Frontal cortex (tissue), 4 donors: ENCODE results near the gene RPL18A. TPM values are rescaled to one million over a fixed set of nuclear protein-coding genes. Genes with fewer than 3 reads are reported as not detected.

Experiments
- DNase-seq, 2 donors: peaks; one replicate each; pipeline ENCODE4 v3.0.0; 2012; ENCODE audit warnings: low spot score in 2 of 2
- FAIRE-seq: peaks from 2 replicates; lab custom pipeline; 2012; peaks lifted over from hg19 to GRCh38; lab: Jason Lieb, UNC
- total RNA-seq: library from RNA; depleted of rRNA; stranded (reverse); fragments of >200 nt; gene quantifications from one replicate; pipeline ENCODE4 v1.2.3, GENCODE V29; 2014
- donor health status: control.
- donor health status: control.
- donor health status: control.

Gene RPL18A
- total RNA-seq = 937 TPM

- FAIRE-seq = peak; percentile 92
These were observed at the start of gene RPL18A for GRCh38 chr19:17859533-17860330. RPL18A (plus strand) TSS chr19:17859910; CDS start chr19:17859957, 47 bp downstream.

GRCh38 chr19:17811103-17811502 is 48.6 kb upstream of the RPL18A start:
- FAIRE-seq (no peak), DNase-seq (no peak)

More at GRCh38 chr19:17859533-17860330, at the start of gene RPL18A:
- peak; percentile 97 to 98 for DNase-seq

GRCh38 chr19:17811681-17812080 is 48.0 kb upstream of the RPL18A start:
- FAIRE-seq = no peak
- DNase-seq = no peak

- FAIRE-seq (no peak), DNase-seq (no peak)
These were observed 47.6 kb upstream of the RPL18A start for GRCh38 chr19:17812099-17812498.

- FAIRE-seq = no peak
These were observed 41.9 kb upstream of the RPL18A start for GRCh38 chr19:17817668-17818363.

GRCh38 chr19:17821190-17821589 is 38.5 kb upstream of the RPL18A start, which contains the start of gene INSL3:
INSL3 (minus strand) TSS chr19:17821519; CDS start chr19:17821506, 13 bp downstream.
- no peak for DNase-seq
- FAIRE-seq = no peak

More at GRCh38 chr19:17817668-17818363, 41.9 kb upstream of the RPL18A start:
- no peak for DNase-seq

- FAIRE-seq (no peak), DNase-seq (no peak)
These were observed 35.4 kb upstream of the RPL18A start for GRCh38 chr19:17824339-17824738.

- FAIRE-seq = no peak
These were observed 33.1 kb upstream of the RPL18A start for GRCh38 chr19:17826508-17827056.

GRCh38 chr19:17829855-17830566 is 29.7 kb upstream of the RPL18A start:
- DNase-seq = peak in 1 of 2 donors; percentile 70
- FAIRE-seq = no peak

More at GRCh38 chr19:17826508-17827056, 33.1 kb upstream of the RPL18A start:
- DNase-seq = no peak

- no peak for FAIRE-seq
- peak; percentile 55 to 91 for DNase-seq
These were observed 28.9 kb upstream of the RPL18A start for GRCh38 chr19:17830567-17831418.

GRCh38 chr19:17831419-17831888 is 28.3 kb upstream of the RPL18A start:
- no peak for FAIRE-seq
- DNase-seq = no peak

- DNase-seq (no peak), FAIRE-seq (no peak)
These were observed 27.1 kb upstream of the RPL18A start for GRCh38 chr19:17832443-17833208.

- DNase-seq (no peak), FAIRE-seq (no peak)
These were observed 25.1 kb upstream of the RPL18A start for GRCh38 chr19:17834350-17835181.

- FAIRE-seq = no peak
- DNase-seq = no peak
These were observed 24.3 kb upstream of the RPL18A start for GRCh38 chr19:17835182-17836006.

- FAIRE-seq (no peak), DNase-seq (no peak)
These were observed 23.2 kb upstream of the RPL18A start for GRCh38 chr19:17836530-17836929.

GRCh38 chr19:17837972-17838371 is 21.7 kb upstream of the RPL18A start:
- FAIRE-seq (no peak), DNase-seq (no peak)

- DNase-seq = no peak
- no peak for FAIRE-seq
These were observed 19.7 kb upstream of the RPL18A start for GRCh38 chr19:17840019-17840418.
